ENCODE data around the gene IFFO2.

Gene IFFO2

DNA sequence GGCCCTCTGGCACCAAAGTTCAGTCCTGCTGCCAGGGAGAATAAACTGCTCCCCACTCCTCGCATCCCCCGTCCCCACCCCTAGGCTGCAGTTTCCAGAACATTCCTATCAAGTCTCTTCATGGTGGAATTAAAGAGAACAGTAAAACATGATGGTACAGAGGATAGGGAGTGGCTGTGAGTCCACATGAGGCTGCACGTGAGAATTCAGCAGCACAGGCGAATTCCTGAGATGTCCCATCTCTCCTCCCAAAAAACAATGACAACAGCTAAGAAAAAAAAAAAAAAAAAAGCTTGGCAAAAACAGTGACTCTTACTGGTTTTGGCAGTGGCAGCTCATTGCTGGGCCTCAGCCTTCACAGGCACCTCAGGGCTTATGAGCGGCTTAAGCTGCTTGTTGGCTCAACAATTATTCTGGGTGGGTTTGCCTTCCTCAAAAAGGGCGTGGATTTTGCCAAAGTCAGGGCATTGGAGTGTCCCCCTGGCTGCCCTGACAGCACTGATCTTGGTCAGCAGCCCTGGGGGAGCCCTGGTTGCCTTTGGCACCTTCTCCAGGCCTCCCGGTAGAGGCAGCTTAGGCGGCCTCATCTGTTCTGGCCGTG lies 5.7 kb upstream of the IFFO2 start:
- Histone ChIP-seq H3K4me3 (ENCODE audit: low read length, poor library complexity, severe bottlenecking) (no peak overlapping the region), H3K9me2 (replicated peaks; ENCODE audit: low read depth, low read length) (no peaks in the 10 kb centered on the region), H3F3A (ENCODE audit: low read depth) (no peaks in the 10 kb centered on the region), H2AFZ (ENCODE audit: low read length) (no peak overlapping the region), H4K20me1 (ENCODE audit: insufficient read depth, low read length, poor library complexity, severe bottlenecking) (no peaks in the 10 kb centered on the region), H3K4me1 (ENCODE audit: insufficient read depth, low read length, poor library complexity, severe bottlenecking) (peaks cover 11% of the 10 kb centered on the region), H3K4me2 (ENCODE audit: low read depth, low read length, poor library complexity, severe bottlenecking) (no peak overlapping the region), H3K27me3 (ENCODE audit: insufficient read depth, low read length, poor library complexity, severe bottlenecking) (no peaks in the 10 kb centered on the region), H3K9me3 (ENCODE audit: insufficient read depth, low read depth, low read length) (no peaks in the 10 kb centered on the region), H3K79me2 (ENCODE audit: insufficient read depth, low read length) (no peaks in the 10 kb centered on the region), H3K36me3 (ENCODE audit: insufficient read depth, low read length) (no peaks in the 10 kb centered on the region), H3K9ac (ENCODE audit: low read depth, low read length, poor library complexity, severe bottlenecking) (no peak overlapping the region)
- TF ChIP-seq, protein P1, sequence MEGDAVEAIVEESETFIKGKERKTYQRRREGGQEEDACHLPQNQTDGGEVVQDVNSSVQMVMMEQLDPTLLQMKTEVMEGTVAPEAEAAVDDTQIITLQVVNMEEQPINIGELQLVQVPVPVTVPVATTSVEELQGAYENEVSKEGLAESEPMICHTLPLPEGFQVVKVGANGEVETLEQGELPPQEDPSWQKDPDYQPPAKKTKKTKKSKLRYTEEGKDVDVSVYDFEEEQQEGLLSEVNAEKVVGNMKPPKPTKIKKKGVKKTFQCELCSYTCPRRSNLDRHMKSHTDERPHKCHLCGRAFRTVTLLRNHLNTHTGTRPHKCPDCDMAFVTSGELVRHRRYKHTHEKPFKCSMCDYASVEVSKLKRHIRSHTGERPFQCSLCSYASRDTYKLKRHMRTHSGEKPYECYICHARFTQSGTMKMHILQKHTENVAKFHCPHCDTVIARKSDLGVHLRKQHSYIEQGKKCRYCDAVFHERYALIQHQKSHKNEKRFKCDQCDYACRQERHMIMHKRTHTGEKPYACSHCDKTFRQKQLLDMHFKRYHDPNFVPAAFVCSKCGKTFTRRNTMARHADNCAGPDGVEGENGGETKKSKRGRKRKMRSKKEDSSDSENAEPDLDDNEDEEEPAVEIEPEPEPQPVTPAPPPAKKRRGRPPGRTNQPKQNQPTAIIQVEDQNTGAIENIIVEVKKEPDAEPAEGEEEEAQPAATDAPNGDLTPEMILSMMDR (conservative IDR thresholded peaks at IDR 0.05; ENCODE audit: low read length), result no peak
- TF ChIP-seq EZH2phosphoT487 (IDR thresholded peaks at IDR 0.05; ENCODE audit: borderline replicate concordance), result no peak

DNA sequence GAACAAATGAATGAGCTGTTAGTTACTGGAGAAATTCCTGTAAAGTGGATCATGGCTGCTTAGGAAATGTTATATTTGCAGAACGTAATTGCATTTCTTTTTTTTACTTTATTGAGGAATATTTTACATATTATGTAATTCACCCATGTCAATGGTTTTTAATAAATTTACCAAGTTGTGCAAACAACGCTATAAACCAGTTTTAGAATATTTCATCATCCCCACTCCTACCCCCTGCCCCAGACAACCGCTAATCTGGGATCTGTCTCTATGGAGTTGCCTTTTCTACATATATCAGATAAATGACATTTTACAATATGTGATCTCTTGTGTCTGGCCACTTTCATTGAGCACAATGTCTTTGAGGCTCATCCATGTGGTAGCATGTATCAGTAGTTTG lies 4.3 kb upstream of the IFFO2 start:
- H3K4me1 ChIP-seq (ENCODE audit: insufficient read depth, low read length, poor library complexity, severe bottlenecking), result peaks cover 16% of the 10 kb centered on the region
- H4K20me1 ChIP-seq (ENCODE audit: insufficient read depth, low read length, poor library complexity, severe bottlenecking), result no peaks in the 10 kb centered on the region
- H3K9ac ChIP-seq (ENCODE audit: low read depth, low read length, poor library complexity, severe bottlenecking), result no peak overlapping the region
- no peak overlapping the region for H2AFZ ChIP-seq (ENCODE audit: low read length)
- H3K4me2 ChIP-seq (ENCODE audit: low read depth, low read length, poor library complexity, severe bottlenecking), result no peak overlapping the region
- no peaks in the 10 kb centered on the region for H3K36me3 ChIP-seq (ENCODE audit: insufficient read depth, low read length)
- no peaks in the 10 kb centered on the region for H3K9me3 ChIP-seq (ENCODE audit: insufficient read depth, low read depth, low read length)
- H3K4me3 ChIP-seq (ENCODE audit: low read length, poor library complexity, severe bottlenecking), result no peak overlapping the region
- no peaks in the 10 kb centered on the region for H3K27me3 ChIP-seq (ENCODE audit: insufficient read depth, low read length, poor library complexity, severe bottlenecking)
- TF ChIP-seq EZH2phosphoT487 (IDR thresholded peaks at IDR 0.05; ENCODE audit: borderline replicate concordance), result no peak
- TF ChIP-seq, protein P1 (conservative IDR thresholded peaks at IDR 0.05; ENCODE audit: low read length), result no peak
- H3F3A ChIP-seq (ENCODE audit: low read depth), result no peaks in the 10 kb centered on the region
- H3K79me2 ChIP-seq (ENCODE audit: insufficient read depth, low read length), result no peaks in the 10 kb centered on the region
- no peaks in the 10 kb centered on the region for H3K9me2 ChIP-seq (replicated peaks; ENCODE audit: low read depth, low read length)

DNA sequence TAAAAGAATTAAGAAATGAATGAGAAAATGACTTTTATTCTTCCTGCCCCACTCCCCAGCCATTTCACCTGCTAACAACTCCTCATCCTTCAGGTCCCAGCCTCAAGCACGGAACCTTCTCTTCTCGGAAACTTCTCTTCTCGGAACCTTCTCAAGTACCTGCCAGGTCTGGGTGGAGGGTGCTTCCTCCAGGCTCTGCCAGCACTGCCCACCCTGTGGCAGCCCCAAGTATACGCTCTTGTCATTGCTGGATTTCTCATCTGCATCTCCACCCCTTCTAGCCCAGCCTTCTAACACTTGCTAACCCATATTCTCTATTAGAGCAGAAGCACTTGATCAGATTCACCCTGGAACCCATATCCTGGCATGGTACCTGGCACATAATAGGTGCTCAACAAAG lies 3.9 kb upstream of the IFFO2 start:
- TF ChIP-seq, protein P1 (conservative IDR thresholded peaks at IDR 0.05; ENCODE audit: low read length), result no peak
- TF ChIP-seq EZH2phosphoT487 (IDR thresholded peaks at IDR 0.05; ENCODE audit: borderline replicate concordance), result no peak
- Histone ChIP-seq H3K9me3 (ENCODE audit: insufficient read depth, low read depth, low read length) (no peaks in the 10 kb centered on the region), H3K36me3 (ENCODE audit: insufficient read depth, low read length) (no peaks in the 10 kb centered on the region), H3K27me3 (ENCODE audit: insufficient read depth, low read length, poor library complexity, severe bottlenecking) (no peaks in the 10 kb centered on the region), H3K9ac (ENCODE audit: low read depth, low read length, poor library complexity, severe bottlenecking) (no peak overlapping the region), H3K4me2 (ENCODE audit: low read depth, low read length, poor library complexity, severe bottlenecking) (no peak overlapping the region), H4K20me1 (ENCODE audit: insufficient read depth, low read length, poor library complexity, severe bottlenecking) (peaks cover 2% of the 10 kb centered on the region), H3K79me2 (ENCODE audit: insufficient read depth, low read length) (peaks cover 3% of the 10 kb centered on the region), H3K9me2 (replicated peaks; ENCODE audit: low read depth, low read length) (no peaks in the 10 kb centered on the region), H3K4me3 (ENCODE audit: low read length, poor library complexity, severe bottlenecking) (no peak overlapping the region), H3K4me1 (ENCODE audit: insufficient read depth, low read length, poor library complexity, severe bottlenecking) (peaks cover 18% of the 10 kb centered on the region), H3F3A (ENCODE audit: low read depth) (no peaks in the 10 kb centered on the region), H2AFZ (ENCODE audit: low read length) (no peak overlapping the region)

All from Loucy (cell line).